Stromal cell of bone marrow (primary cell): ENCODE data around the gene SAMHD1.
"Not testable (repeated sequence)": the region's sequence is repeated elsewhere in the genome, so short reads cannot be mapped to it uniquely, and the experiment has no call there.

ENCODE experiments used
- DNase-seq: peaks from one replicate; pipeline ENCODE4 v3.0.0-alpha.2; 2012; ENCODE audit warnings: low read depth

SAMHD1 gene

GRCh38 chr20:36916199-36916598, 35.3 kb downstream of the SAMHD1 start:
- DNase-seq: no peak

GRCh38 chr20:36908603-36909002, 42.9 kb downstream of the SAMHD1 start:
- no peak for DNase-seq

- DNase-seq: not testable (repeated sequence)
Measured at GRCh38 chr20:36906086-36906485, 45.4 kb downstream of the SAMHD1 start.

DNA sequence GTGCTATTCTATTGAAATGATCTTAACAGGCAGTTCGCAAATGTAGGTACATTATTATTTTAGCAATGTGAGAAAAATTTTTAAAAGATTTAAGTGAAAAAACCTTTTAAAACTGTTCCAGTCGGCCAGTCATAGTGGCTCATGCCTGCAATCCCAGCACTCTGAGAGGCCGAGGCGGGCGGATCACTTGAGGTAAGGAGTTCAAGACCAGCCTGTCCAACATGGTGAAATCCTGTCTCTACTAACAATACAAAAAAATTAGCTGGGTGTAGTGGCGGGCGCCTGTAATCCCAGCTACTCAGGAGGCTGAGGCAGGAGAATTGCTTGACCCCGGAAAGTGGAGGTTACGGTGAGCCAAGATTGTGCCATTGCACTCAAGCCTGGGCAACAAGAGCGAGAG, 45.9 kb downstream of the SAMHD1 start:
- not testable (repeated sequence) for DNase-seq

DNA sequence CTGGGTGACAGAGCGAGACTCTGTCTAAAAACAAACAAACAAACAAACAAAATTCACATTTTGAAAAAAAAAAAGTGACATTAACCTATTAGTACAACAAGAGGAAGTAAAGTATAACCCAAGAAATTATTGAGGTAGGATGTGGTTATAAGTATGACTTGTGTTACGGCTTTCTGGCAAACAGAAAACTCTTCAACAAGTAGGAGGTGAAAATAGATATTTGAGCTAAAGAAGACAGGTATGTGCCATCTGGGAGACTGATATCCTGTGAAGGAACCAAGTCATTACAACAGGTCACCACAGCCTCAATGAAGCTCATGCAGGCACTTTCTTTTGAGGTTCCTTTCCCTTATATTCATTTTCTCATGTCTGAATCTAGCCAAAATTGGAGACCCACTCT, 46.8 kb downstream of the SAMHD1 start:
- DNase-seq: no peak

GRCh38 chr20:36895036-36895435, 56.5 kb downstream of the SAMHD1 start:
- DNase-seq: no peak

DNA sequence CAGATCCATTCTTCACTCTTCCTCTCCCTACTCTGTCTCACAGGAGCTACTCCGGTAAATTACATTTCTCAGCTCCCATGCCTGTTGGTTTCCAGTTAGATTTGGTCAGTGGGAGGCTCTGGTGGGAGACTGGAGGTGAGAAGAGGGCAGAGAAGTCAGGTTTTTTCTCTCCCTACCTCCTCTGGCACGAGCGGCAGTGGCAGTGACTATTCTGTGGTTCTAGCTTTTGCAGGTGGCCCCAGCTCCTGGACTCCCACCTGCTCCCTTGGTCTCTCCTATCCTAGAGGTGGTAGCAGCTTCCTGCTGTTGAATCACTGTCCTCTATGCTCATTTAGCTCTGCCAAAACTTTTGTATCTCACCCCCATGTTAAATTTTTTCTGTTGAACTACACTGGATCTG, 57.7 kb downstream of the SAMHD1 start:
- no peak for DNase-seq

GRCh38 chr20:36891211-36891610, 60.3 kb downstream of the SAMHD1 start:
- no peak for DNase-seq

GRCh38 chr20:36890586-36890985, 60.9 kb downstream of the SAMHD1 start:
- no peak for DNase-seq

DNA sequence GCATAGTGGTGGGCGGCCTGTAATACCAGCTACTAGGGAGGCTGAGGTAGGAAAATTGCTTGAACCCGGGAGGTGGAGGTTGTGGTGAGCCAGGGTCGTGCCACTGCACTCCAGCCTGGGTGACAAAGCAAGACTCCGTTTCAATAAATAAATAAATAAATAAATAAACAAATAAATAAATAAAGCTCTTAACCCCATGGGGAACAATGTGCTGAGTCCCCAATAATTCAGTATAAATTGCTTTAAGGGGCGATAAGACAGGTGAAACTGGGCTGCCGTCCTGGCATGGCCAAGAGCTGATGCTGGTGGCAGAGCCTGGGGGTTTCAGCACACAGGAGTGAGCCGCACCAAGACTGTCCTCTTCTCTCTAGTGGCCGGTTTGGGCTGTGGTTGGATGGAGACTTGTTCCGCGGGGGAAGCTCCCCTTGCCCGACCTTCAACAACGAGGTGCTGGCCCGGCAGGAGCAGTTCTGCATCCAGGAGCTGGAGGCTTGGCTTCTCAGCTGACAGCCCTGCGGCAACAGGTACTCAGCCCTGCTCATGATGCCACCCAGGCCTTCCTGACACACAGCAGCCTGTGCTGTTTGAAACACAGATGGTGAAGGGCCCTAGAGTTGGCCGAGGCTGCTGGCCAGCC, 62.5 kb downstream of the SAMHD1 start:
- no peak for DNase-seq

- DNase-seq: no peak
Measured at GRCh38 chr20:36887752-36888090, 63.8 kb downstream of the SAMHD1 start.

- peak; percentile 52 for DNase-seq
Measured at GRCh38 chr20:36886859-36887751, 64.4 kb downstream of the SAMHD1 start.

DNA sequence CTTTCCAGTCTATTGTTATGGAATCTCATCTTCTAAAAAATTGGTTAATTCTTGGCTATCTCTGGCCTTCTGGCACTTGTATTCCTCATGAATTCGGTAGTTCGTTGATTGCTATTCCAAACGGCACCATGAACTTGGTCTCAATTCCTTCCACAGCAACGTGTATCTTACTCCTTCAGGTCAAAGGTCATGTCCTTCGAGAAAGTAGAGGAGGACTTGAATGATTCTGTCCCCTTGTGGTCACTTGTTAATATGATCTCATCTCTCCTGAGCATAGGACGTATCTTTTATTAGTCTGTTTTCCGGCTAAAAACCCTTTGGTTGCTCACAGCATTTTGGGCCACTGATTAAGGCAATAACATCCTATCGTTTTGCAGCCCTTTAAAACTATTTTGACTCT, 66.2 kb downstream of the SAMHD1 start:
- DNase-seq: no peak

GRCh38 chr20:36883977-36884535, 67.5 kb downstream of the SAMHD1 start:
- no peak for DNase-seq

DNA sequence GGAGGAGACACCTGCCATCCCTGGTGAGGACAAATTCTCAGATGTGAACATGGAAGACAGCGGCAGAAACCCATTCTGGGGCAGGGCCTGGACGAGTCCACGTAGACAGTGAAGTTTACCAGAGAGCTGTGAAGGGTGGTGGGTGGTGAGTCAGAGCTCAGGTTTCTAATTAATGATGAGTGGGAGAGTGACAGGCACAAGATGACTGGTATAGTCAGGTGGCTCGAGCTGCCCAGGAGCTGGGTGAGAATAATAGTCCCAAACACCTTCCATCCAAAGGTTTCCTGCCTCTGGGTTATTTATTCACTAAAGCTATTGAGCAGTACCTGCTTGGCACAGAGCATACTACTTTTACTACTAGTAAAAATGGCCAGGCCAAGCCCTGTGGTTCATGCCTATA, 69.6 kb downstream of the SAMHD1 start:
- DNase-seq: no peak

- no peak for DNase-seq
Measured at GRCh38 chr20:36881331-36881730, 70.2 kb downstream of the SAMHD1 start.

DNA sequence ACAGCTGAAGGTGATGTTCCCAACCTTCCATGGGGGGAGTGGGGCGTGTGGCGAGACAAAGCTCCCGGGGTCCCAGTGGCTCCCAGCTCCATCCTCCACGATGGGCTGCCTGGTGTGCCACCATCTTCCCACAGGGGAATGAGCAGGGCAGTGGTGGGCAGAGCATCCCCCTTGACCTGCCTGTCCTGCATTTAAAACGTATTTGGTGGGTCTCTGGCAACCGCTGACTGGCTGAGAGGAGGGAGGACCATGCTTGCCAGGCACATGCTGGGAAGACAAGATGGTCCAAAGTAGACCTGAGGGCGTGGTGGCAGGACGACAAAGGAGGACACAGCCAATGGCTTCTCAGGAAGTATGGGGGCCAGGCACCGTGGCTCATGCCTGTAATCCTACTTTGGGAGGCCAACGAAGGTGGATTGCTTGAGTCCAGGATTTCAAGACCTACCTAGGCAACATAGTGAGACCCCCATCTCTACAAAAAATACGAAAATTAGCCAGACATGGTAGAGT, 70.7 kb downstream of the SAMHD1 start:
- DNase-seq: no peak

- DNase-seq: no peak
Measured at GRCh38 chr20:36878941-36879340, 72.6 kb downstream of the SAMHD1 start.

GRCh38 chr20:36876473-36876833, 75.1 kb downstream of the SAMHD1 start:
- DNase-seq: no peak

- DNase-seq: no peak
Measured at GRCh38 chr20:36875702-36876472, 75.6 kb downstream of the SAMHD1 start, which contains the start of gene TLDC2. Gene TLDC2, plus strand, starts transcription at chr20:36876138. Its CDS starts 37 bp downstream, at chr20:36876175.

DNA sequence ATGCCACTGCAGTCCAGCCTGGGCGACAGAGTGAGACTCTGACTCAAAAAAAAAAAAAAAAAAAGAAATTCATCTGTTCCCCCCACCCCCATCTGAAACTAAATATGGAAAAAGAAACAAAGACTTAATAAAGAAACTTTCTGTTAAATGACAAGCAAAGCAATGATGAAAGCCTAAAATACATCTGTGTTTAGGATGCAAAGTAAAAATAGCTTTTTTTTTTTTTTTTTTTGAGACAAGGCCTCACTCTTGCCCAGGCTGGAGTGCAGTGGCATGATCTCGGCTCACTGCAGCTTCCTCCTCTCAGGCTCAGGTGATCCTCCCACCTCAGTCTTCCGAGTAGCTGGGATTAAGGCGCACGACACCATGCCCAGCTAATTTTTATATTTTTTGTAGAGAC, 76.4 kb downstream of the SAMHD1 start:
- DNase-seq: not testable (repeated sequence)

DNA sequence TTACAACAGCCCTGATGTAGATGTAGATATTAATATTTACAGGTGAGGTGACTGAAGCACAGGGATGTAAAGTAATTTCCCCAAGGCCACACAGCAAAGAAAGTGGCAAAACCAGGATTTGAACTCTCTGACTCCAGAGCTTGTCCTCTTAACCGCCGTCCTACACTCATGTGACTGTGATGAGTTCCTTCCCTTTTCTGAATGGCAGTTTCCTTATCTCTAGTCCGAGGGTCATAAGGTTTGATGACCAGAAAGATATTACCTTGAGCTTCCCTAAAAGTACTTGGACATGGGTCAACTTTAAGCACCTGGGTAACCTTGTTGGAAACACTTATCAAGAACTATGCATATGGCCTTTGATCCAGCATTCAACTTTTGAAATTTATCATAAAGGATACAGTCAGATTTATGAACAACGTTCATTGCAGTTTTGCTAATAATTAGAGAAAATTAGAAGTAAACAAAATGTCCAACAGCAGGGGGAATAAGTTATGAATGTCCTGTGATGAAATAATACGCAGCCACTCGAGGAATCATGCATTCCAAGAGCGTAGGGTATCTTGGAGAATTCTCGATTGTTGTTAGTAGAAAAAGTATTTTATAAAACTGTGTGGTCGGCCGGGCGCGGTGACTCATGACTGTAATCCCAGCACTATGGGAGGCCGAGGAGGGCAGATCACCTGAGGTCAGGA, 77.9 kb downstream of the SAMHD1 start:
- no peak for DNase-seq
